Left lung (tissue), 14 donors: ENCODE measurements around the gene PDE3B. TPM values are rescaled to one million over a fixed set of nuclear protein-coding genes. Genes with fewer than 3 reads are reported as not detected.
"Not testable (repeated sequence)": the region's sequence is repeated elsewhere in the genome, so short reads cannot be mapped to it uniquely, and the experiment has no call there.

Source experiments
- ATAC-seq: fragments of 200-7000 bp; cut with Tn5 transposase; one replicate; pipeline ENCODE4 v1.9.1; 2020; ENCODE audit warnings: moderate library complexity
- DNase-seq, 4 donors: peaks; one replicate each; pipeline ENCODE4 v3.0.0-alpha.2; 2013 to 2020
- H3K27ac ChIP-seq, 2 donors: fragments of 200-600 bp; sonication (generic) in 1 of 2; one replicate each; pipeline versions ENCODE4 v1.5.0 to v1.8.0; 2020 to 2021
- H3K27me3 ChIP-seq, 2 donors: fragments of 200-600 bp; sonication (generic) in 1 of 2; one replicate each; pipeline versions ENCODE4 v1.5.0 to v1.8.0; 2020 to 2021
- H3K36me3 ChIP-seq, 2 donors: fragments of 200-600 bp; sonication (generic) in 1 of 2; one replicate each; pipeline versions ENCODE4 v1.5.0 to v1.8.0; 2020 to 2021
- H3K4me1 ChIP-seq, 2 donors: fragments of 200-600 bp; one replicate each; pipeline ENCODE4 v1.8.0; 2021
- H3K4me3 ChIP-seq, 2 donors: fragments of 200-600 bp; sonication (generic) in 1 of 2; one replicate each; pipeline versions ENCODE4 v1.5.0 to v1.8.0; 2020 to 2021; ENCODE audit warnings: mild to moderate bottlenecking in 1 of 2
- H3K9me3 ChIP-seq, 2 donors: fragments of 200-600 bp; sonication (generic) in 1 of 2; one replicate each; pipeline versions ENCODE4 v1.5.0 to v1.8.0; 2020 to 2021
- CTCF ChIP-seq, 2 donors: fragments of 200-600 bp; sonication (generic) in 1 of 2; IDR thresholded peaks; one replicate each; pipeline versions ENCODE4 v1.5.0 to v1.8.0; 2021; ENCODE audit warnings: antibody characterized with exemption in 2 of 2
- intact Hi-C, 2 donors: fragments of 100-400 bp; cut with DNase I; formaldehyde crosslinking; loops; one replicate each; pipeline versions ENCODE4 v1.11.2 to v1.14.2; 2022
- long read RNA-seq, 12 donors: library from polyadenylated mRNA in 2 of 12; unstranded in 2 of 12; transcript quantifications; one replicate each; pipeline ENCODE4 v2.0.0 and lab custom pipeline, GENCODE V29; 2019 to 2026
- polyA plus RNA-seq, 6 donors: library from polyadenylated mRNA; unstranded; fragments of 120-200 nt; gene quantifications; one replicate each; pipeline ENCODE4 v1.2.1, GENCODE V29; 2013; ENCODE audit not compliant: insufficient read length in 6 of 6
- total RNA-seq, 2 donors: library from RNA; stranded (reverse); fragmentation: NEBNext Ultra II Directional; extraction: Animal tissue kit (Norgen Biotek cat#: 25700); gene quantifications; one replicate each; pipeline ENCODE4 v1.2.1, GENCODE V29; 2021
- donor health status: DM: no; HTN: yes; CAD: no.
- donor health status: DM: no; HTN: no; CAD: no.

The PDE3B gene
- total RNA-seq (10 to 100 TPM; 17.0 to 20.8 TPM), polyA plus RNA-seq (10 to 100 TPM; 27.8 to 36.2 (median 31.7) TPM)
- long read RNA-seq, donor 1, full-length matches to known transcripts: 4 of 33 reads
- long read RNA-seq, donor 1, partial matches to known transcripts: 29 of 33 reads
- long read RNA-seq, donor 1, other reads (novel, unspliced or antisense): 0 of 33 reads
- long read RNA-seq, donor 2, full-length matches to known transcripts: 3 of 27 reads
- long read RNA-seq, donor 2, partial matches to known transcripts: 24 of 27 reads
- long read RNA-seq, donor 2, other reads (novel, unspliced or antisense): 0 of 27 reads
- long read RNA-seq, donor 3, full-length matches to known transcripts: 4 of 4 reads
- long read RNA-seq, donor 3, partial matches to known transcripts: 0 of 4 reads
- long read RNA-seq, donor 3, other reads (novel, unspliced or antisense): 0 of 4 reads
- long read RNA-seq, donor 4: 0 reads
- long read RNA-seq, donor 5, full-length matches to known transcripts: 3 of 3 reads
- long read RNA-seq, donor 5, partial matches to known transcripts: 0 of 3 reads
- long read RNA-seq, donor 5, other reads (novel, unspliced or antisense): 0 of 3 reads
- long read RNA-seq, donor 6, full-length matches to known transcripts: 2 of 2 reads
- long read RNA-seq, donor 6, partial matches to known transcripts: 0 of 2 reads
- long read RNA-seq, donor 6, other reads (novel, unspliced or antisense): 0 of 2 reads
- long read RNA-seq, donor 7, partial matches to known transcripts: 5 of 5 reads
- long read RNA-seq, donor 7, other reads (novel, unspliced or antisense): 0 of 5 reads
- long read RNA-seq, donor 8, full-length matches to known transcripts: 1 of 14 reads
- long read RNA-seq, donor 8, partial matches to known transcripts: 13 of 14 reads
- long read RNA-seq, donor 8, other reads (novel, unspliced or antisense): 0 of 14 reads
- long read RNA-seq, donor 9: 0 reads
- long read RNA-seq, donor 10: 0 reads
- long read RNA-seq, donor 11: 0 reads
- long read RNA-seq, donor 12, full-length matches to known transcripts: 2 of 2 reads
- long read RNA-seq, donor 12, partial matches to known transcripts: 0 of 2 reads
- long read RNA-seq, donor 12, other reads (novel, unspliced or antisense): 0 of 2 reads

GRCh38 chr11:14643697-14644225 is at the start of gene PDE3B:
PDE3B (plus strand) TSS chr11:14643804; CDS start chr11:14644076, 272 bp downstream.
- peak; percentile 82 to 91 (median 90) for DNase-seq
- intact Hi-C loops: no loop called here
- no peaks in the 10 kb centered on the region for H3K9me3 ChIP-seq
- H3K27me3 ChIP-seq: peaks cover 0 to 22% of the 10 kb centered on the region in 2 donors
- ATAC-seq: peak; percentile 93
- peak in 1 of 2 donors; percentile 15 for TF ChIP-seq CTCF (IDR thresholded peaks at IDR 0.05)
- peak within 1 kb of the TSS; percentile 84 to 93 for H3K4me3 ChIP-seq
- H3K27ac ChIP-seq: peak within 1 kb of the TSS; percentile 87 to 94
- peaks cover 5 to 44% of the 10 kb centered on the region in 2 donors for H3K4me1 ChIP-seq
- no peaks in the 10 kb centered on the region for H3K36me3 ChIP-seq

- ATAC-seq, intact Hi-C loops: not testable (repeated sequence)
Measured at GRCh38 chr11:14595261-14595660, 48.3 kb upstream of the PDE3B start.

DNA sequence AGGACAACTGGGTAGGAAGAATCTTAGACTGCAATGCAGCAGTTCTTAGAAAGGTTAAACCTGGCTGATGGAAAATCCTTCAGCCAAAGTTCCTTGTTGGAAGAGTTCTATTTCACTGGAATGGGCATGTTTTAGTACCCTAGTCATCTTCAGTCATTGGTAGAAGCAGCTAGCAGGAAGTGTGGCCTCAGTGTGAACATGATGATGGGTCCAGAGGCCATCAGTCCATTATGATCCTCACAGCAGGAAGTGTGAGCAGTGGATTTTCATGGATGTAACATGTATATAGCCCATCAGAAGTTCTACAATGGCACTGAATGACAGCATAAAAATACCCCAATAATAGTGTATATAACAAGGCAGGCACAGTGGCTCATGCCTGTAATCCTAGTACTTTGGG is 35.9 kb upstream of the PDE3B start:
- Histone ChIP-seq H3K9me3 (no peaks in the 10 kb centered on the region), H3K27ac (no peak overlapping the region), H3K4me1 (peaks cover 0 to 11% of the 10 kb centered on the region in 2 donors), H3K36me3 (peaks cover 0 to 5% of the 10 kb centered on the region in 2 donors), H3K4me3 (no peak overlapping the region), H3K27me3 (no peaks in the 10 kb centered on the region)
- no peak for DNase-seq
- ATAC-seq: no peak
- intact Hi-C loops: no loop called here
- no peak for TF ChIP-seq CTCF (IDR thresholded peaks at IDR 0.05)

More at GRCh38 chr11:14595261-14595660, 48.3 kb upstream of the PDE3B start:
- DNase-seq, H3K36me3 ChIP-seq, H3K27ac ChIP-seq, H3K27me3 ChIP-seq, H3K4me1 ChIP-seq, H3K9me3 ChIP-seq, H3K4me3 ChIP-seq: not testable (repeated sequence)

DNA sequence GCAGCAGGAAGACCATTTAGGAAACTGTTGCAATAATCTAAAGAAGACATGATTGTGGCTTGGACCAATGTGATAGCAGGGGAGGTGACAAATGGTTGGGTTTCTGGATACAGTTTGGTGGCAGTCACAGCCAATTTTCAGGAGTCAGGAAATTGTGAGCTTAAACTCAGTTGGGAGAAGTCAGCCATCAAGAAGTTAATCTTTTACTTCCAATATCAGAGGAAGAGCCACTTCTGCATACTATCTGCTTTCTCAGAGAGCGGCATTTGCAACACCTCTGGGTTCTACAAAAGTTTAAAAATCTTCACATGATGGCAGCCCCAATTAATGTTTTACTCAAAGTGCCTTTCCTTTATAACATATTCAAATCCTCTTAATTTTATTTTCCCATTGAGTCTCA is 33.7 kb upstream of the PDE3B start:
- Histone ChIP-seq H3K9me3 (no peaks in the 10 kb centered on the region), H3K4me1 (peaks cover 0 to 11% of the 10 kb centered on the region in 2 donors), H3K27me3 (no peaks in the 10 kb centered on the region), H3K36me3 (peaks cover 0 to 5% of the 10 kb centered on the region in 2 donors), H3K4me3 (no peak overlapping the region), H3K27ac (no peak overlapping the region)
- ATAC-seq (no peak), DNase-seq (no peak)
- intact Hi-C loops: no loop called here
- TF ChIP-seq CTCF (IDR thresholded peaks at IDR 0.05): no peak

GRCh38 chr11:14611939-14612338 is 31.7 kb upstream of the PDE3B start:
- H3K4me3 ChIP-seq: no peak overlapping the region
- H3K27ac ChIP-seq: peak overlapping the region in 1 of 2 donors; percentile 69
- ATAC-seq (peak; percentile 52), DNase-seq (no peak)
- H3K4me1 ChIP-seq: peaks cover 0 to 11% of the 10 kb centered on the region in 2 donors
- no peaks in the 10 kb centered on the region for H3K27me3 ChIP-seq
- no peak for TF ChIP-seq CTCF (IDR thresholded peaks at IDR 0.05)
- intact Hi-C loops: no loop called here
- H3K36me3 ChIP-seq: no peaks in the 10 kb centered on the region
- no peaks in the 10 kb centered on the region for H3K9me3 ChIP-seq
